Epithelial cell of prostate (primary cell): ENCODE results near the gene SETD2.
"Not testable (repeated sequence)": the region's sequence is repeated elsewhere in the genome, so short reads cannot be mapped to it uniquely, and the experiment has no call there.

Source experiments
- DNase-seq: peaks from one replicate; pipeline ENCODE4 v3.0.0-alpha.2; 2011; ENCODE audit warnings: low read depth, low spot score
- H3K27ac ChIP-seq: fragments of 450-650 bp; 2 replicates; pipeline ENCODE4 v1.5.1; 2017; ENCODE audit warnings: mild to moderate bottlenecking

SETD2 gene

GRCh38 chr3:47109393-47109792 is 54.5 kb downstream of the SETD2 start:
- no peak for DNase-seq
- H3K27ac ChIP-seq = no peak overlapping the region

- no peak for DNase-seq
- no peak overlapping the region for H3K27ac ChIP-seq
Observed at GRCh38 chr3:47108546-47108945, 55.4 kb downstream of the SETD2 start.

GRCh38 chr3:47104259-47104658 is 59.7 kb downstream of the SETD2 start:
- no peak overlapping the region for H3K27ac ChIP-seq
- no peak for DNase-seq

- no peak for DNase-seq
- no peak overlapping the region for H3K27ac ChIP-seq
Observed at GRCh38 chr3:47103619-47104018, 60.3 kb downstream of the SETD2 start.

GRCh38 chr3:47102081-47102600 is 61.8 kb downstream of the SETD2 start:
- no peak overlapping the region for H3K27ac ChIP-seq
- DNase-seq = no peak

GRCh38 chr3:47098910-47099309 is 65.0 kb downstream of the SETD2 start:
- H3K27ac ChIP-seq = no peak overlapping the region
- no peak for DNase-seq

GRCh38 chr3:47097864-47098263 is 66.0 kb downstream of the SETD2 start:
- H3K27ac ChIP-seq = no peak overlapping the region
- DNase-seq = no peak

- peak overlapping the region; percentile 17 for H3K27ac ChIP-seq
- DNase-seq = no peak
Observed at GRCh38 chr3:47096959-47097358, 67.0 kb downstream of the SETD2 start.

GRCh38 chr3:47092090-47092489 is 71.8 kb downstream of the SETD2 start:
- no peak for DNase-seq
- H3K27ac ChIP-seq = no peak overlapping the region

- no peak for DNase-seq
Observed at GRCh38 chr3:47089630-47090029, 74.3 kb downstream of the SETD2 start.

GRCh38 chr3:47086071-47086470 is 77.8 kb downstream of the SETD2 start:
- no peak overlapping the region for H3K27ac ChIP-seq

More at GRCh38 chr3:47089630-47090029, 74.3 kb downstream of the SETD2 start:
- no peak overlapping the region for H3K27ac ChIP-seq

GRCh38 chr3:47083786-47084185 is 80.1 kb downstream of the SETD2 start:
- no peak for DNase-seq
- no peak overlapping the region for H3K27ac ChIP-seq

More at GRCh38 chr3:47086071-47086470, 77.8 kb downstream of the SETD2 start:
- DNase-seq = no peak

- DNase-seq = peak; percentile 24
- no peak overlapping the region for H3K27ac ChIP-seq
Observed at GRCh38 chr3:47082519-47082918, 81.4 kb downstream of the SETD2 start.

- DNase-seq = no peak
- no peak overlapping the region for H3K27ac ChIP-seq
Observed at GRCh38 chr3:47079432-47079831, 84.5 kb downstream of the SETD2 start.

- H3K27ac ChIP-seq = no peak overlapping the region
- DNase-seq = no peak
Observed at GRCh38 chr3:47073685-47074084, 90.2 kb downstream of the SETD2 start.

- no peak overlapping the region for H3K27ac ChIP-seq
- DNase-seq = no peak
Observed at GRCh38 chr3:47070770-47071169, 93.1 kb downstream of the SETD2 start.

- H3K27ac ChIP-seq, DNase-seq: not testable (repeated sequence)
Observed at GRCh38 chr3:47066259-47066658, 97.7 kb downstream of the SETD2 start.

- no peak overlapping the region for H3K27ac ChIP-seq
- DNase-seq = no peak
Observed at GRCh38 chr3:47065681-47066080, 98.2 kb downstream of the SETD2 start.

- no peak overlapping the region for H3K27ac ChIP-seq
- DNase-seq = no peak
Observed at GRCh38 chr3:47065058-47065457, 98.9 kb downstream of the SETD2 start.

GRCh38 chr3:47057212-47057671 is 106.7 kb downstream of the SETD2 start:
- no peak for DNase-seq
- no peak overlapping the region for H3K27ac ChIP-seq

- no peak overlapping the region for H3K27ac ChIP-seq
- DNase-seq = no peak
Observed at GRCh38 chr3:47056705-47057104, 107.2 kb downstream of the SETD2 start.

GRCh38 chr3:47054412-47054811 is 109.5 kb downstream of the SETD2 start:
- no peak for DNase-seq
- no peak overlapping the region for H3K27ac ChIP-seq

GRCh38 chr3:47047673-47048072 is 116.2 kb downstream of the SETD2 start:
- no peak overlapping the region for H3K27ac ChIP-seq
- DNase-seq = no peak
